CD4-positive, alpha-beta T cell treated with Interleukin-10 for 1 hour (primary cell): Measurements from ENCODE around the gene SEC24A.
"Not testable (repeated sequence)": the region's sequence is repeated elsewhere in the genome, so short reads cannot be mapped to it uniquely, and the experiment has no call there.

Experiments
- DNase-seq: peaks from one replicate; pipeline ENCODE4 v3.0.0-alpha.2; 2020

The SEC24A gene

GRCh38 chr5:134648425-134649162 lies at the start of gene SEC24A:
SEC24A (plus strand) TSS chr5:134648785; CDS start chr5:134649077, 292 bp downstream.
- peak; percentile 95 for DNase-seq

GRCh38 chr5:134599820-134600219 lies 48.8 kb upstream of the SEC24A start:
- DNase-seq = not testable (repeated sequence)

GRCh38 chr5:134600600-134600999 lies 48.0 kb upstream of the SEC24A start:
- no peak for DNase-seq

- DNase-seq = no peak
Observed at GRCh38 chr5:134603059-134603458, 45.5 kb upstream of the SEC24A start.

- DNase-seq = no peak
Observed at GRCh38 chr5:134604908-134605307, 43.7 kb upstream of the SEC24A start.

GRCh38 chr5:134606726-134607125 lies 41.9 kb upstream of the SEC24A start:
- no peak for DNase-seq

- no peak for DNase-seq
Observed at GRCh38 chr5:134608555-134608954, 40.0 kb upstream of the SEC24A start.

GRCh38 chr5:134609232-134609851 lies 39.2 kb upstream of the SEC24A start:
- DNase-seq = no peak

GRCh38 chr5:134610725-134611124 lies 37.9 kb upstream of the SEC24A start:
- DNase-seq = no peak

- no peak for DNase-seq
Observed at GRCh38 chr5:134611515-134611914, 37.1 kb upstream of the SEC24A start.

- no peak for DNase-seq
Observed at GRCh38 chr5:134614450-134615085, 34.0 kb upstream of the SEC24A start.

GRCh38 chr5:134620634-134621033 lies 28.0 kb upstream of the SEC24A start:
- DNase-seq = no peak

GRCh38 chr5:134625559-134625958 lies 23.0 kb upstream of the SEC24A start:
- DNase-seq = no peak

GRCh38 chr5:134626369-134627014 lies 22.1 kb upstream of the SEC24A start:
- no peak for DNase-seq

GRCh38 chr5:134634227-134634626 lies 14.4 kb upstream of the SEC24A start:
- no peak for DNase-seq

- DNase-seq = not testable (repeated sequence)
Observed at GRCh38 chr5:134635366-134635765, 13.2 kb upstream of the SEC24A start.

GRCh38 chr5:134637116-134637721 lies 11.4 kb upstream of the SEC24A start:
- no peak for DNase-seq

GRCh38 chr5:134638760-134639201 lies 9.8 kb upstream of the SEC24A start:
- no peak for DNase-seq

- no peak for DNase-seq
Observed at GRCh38 chr5:134642931-134643530, 5.6 kb upstream of the SEC24A start.

- peak; percentile 58 for DNase-seq
Observed at GRCh38 chr5:134647750-134648424, 698 bp upstream of the SEC24A start.

- peak; percentile 17 for DNase-seq
Observed at GRCh38 chr5:134649163-134649835, 714 bp downstream of the SEC24A start.
